Transverse colon (tissue), 4 donors: ENCODE measurements around the gene ZNF521.

Experiments used
- CTCF ChIP-seq, 5 experiments: fragments of 200-600 bp in 3 of 5; fragments of 450-650 bp in 2 of 5; sonication (generic) in 3 of 5; IDR thresholded peaks; 1 replicate in 2 of 5; 2 replicates in 3 of 5; pipeline ENCODE4 v1.5.1; 2016 to 2017; ENCODE audit warnings: antibody characterized with exemption in 5 of 5, inconsistent platforms in 3 of 5, mild to moderate bottlenecking in 2 of 5, moderate library complexity in 1 of 5
- POLR2A ChIP-seq: fragments of 450-650 bp; IDR thresholded peaks from one replicate; pipeline ENCODE4 v1.6.1; 2016; ENCODE audit warnings: antibody characterized with exemption, mild to moderate bottlenecking, moderate library complexity
- POLR2AphosphoS5 ChIP-seq, 3 donors: sonication (generic); formaldehyde crosslinking; IDR thresholded peaks; one replicate each; pipeline ENCODE4 v1.6.1; 2016; ENCODE audit warnings: antibody characterized with exemption in 3 of 3

DNA sequence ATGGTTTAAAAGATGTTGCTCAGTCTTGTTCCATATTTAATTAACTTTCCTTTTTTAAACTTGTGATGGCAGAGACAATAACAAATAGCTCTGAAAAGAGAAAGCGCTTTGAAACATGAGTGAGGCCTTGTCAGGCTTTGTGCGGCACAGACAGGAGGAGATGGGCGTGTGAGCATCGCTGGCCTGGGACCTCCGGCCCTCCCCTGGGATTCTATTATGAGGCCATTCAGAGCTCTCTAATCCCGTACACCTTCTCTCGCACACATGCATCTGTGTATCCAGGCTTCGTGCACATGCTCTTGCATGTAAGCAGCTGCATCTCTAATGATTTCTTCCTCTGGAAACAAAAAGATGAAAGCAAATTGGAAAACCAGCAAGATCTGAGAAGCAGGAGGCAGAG, 313.7 kb downstream of the ZNF521 start:
- TF ChIP-seq POLR2AphosphoS5 (IDR thresholded peaks at IDR 0.05) (no peak), POLR2A (no peak), CTCF (IDR thresholded peaks at IDR 0.05) (no peak)
